Mucosa of descending colon (tissue), 3 donors: ENCODE measurements around the gene SYS1. TPM values are rescaled to one million over a fixed set of nuclear protein-coding genes. Genes with fewer than 3 reads are reported as not detected.
A peak's percentile ranks its signal among the peaks of the same experiment; 100 is the strongest.

Source experiments
- ATAC-seq: fragments of 200-7000 bp; cut with Tn5 transposase; one replicate; pipeline ENCODE4 v1.9.1; 2020; ENCODE audit warnings: mild to moderate bottlenecking, moderate library complexity
- DNase-seq, 3 donors: peaks; one replicate each; pipeline ENCODE4 v3.0.0-alpha.2; 2020
- H3K36me3 ChIP-seq: fragments of 200-600 bp; one replicate; pipeline ENCODE4 v1.8.0; 2021; ENCODE audit warnings: low read depth, mild to moderate bottlenecking
- H3K4me1 ChIP-seq: fragments of 200-600 bp; one replicate; pipeline ENCODE4 v1.8.0; 2021; ENCODE audit warnings: low read depth, mild to moderate bottlenecking
- H3K4me3 ChIP-seq: fragments of 200-600 bp; one replicate; pipeline ENCODE4 v1.8.0; 2021; ENCODE audit warnings: mild to moderate bottlenecking
- H3K9me3 ChIP-seq: fragments of 200-600 bp; one replicate; pipeline ENCODE4 v1.8.0; 2021; ENCODE audit warnings: mild to moderate bottlenecking
- intact Hi-C, 2 donors: fragments of 100-400 bp; cut with DNase I in 1 of 2; cut with micrococcal nuclease in 1 of 2; formaldehyde crosslinking; loops; one replicate each; pipeline versions ENCODE4 v1.11.0 to v1.11.1; 2022; cut with DNase I, micrococcal nuclease
- total RNA-seq, 3 donors: library from RNA; stranded (reverse); fragmentation: NEBNext Ultra II Directional in 2 of 3; extraction: Animal tissue kit (Norgen Biotek cat#: 25700) in 2 of 3; gene quantifications; one replicate each; pipeline versions ENCODE4 v1.2.1 to v1.2.4, GENCODE V29; 2021 to 2023
- TF ChIP-seq, protein P1 (sequence below): fragments of 200-600 bp; IDR thresholded peaks from one replicate; pipeline ENCODE4 v1.8.0; 2022; ENCODE audit warnings: antibody characterized with exemption, mild to moderate bottlenecking
- donor health status: DM: no; HTN: no; CAD: no; lungs with moderate emphysema.
- donor health status: DM: no; HTN: no; CAD: no.
- donor health status: DM: no; HTN: yes; CAD: no.

The SYS1 gene
- total RNA-seq, 3 donors from 2014 or later = 37.2 to 41.7 (median 39.9) TPM

DNA sequence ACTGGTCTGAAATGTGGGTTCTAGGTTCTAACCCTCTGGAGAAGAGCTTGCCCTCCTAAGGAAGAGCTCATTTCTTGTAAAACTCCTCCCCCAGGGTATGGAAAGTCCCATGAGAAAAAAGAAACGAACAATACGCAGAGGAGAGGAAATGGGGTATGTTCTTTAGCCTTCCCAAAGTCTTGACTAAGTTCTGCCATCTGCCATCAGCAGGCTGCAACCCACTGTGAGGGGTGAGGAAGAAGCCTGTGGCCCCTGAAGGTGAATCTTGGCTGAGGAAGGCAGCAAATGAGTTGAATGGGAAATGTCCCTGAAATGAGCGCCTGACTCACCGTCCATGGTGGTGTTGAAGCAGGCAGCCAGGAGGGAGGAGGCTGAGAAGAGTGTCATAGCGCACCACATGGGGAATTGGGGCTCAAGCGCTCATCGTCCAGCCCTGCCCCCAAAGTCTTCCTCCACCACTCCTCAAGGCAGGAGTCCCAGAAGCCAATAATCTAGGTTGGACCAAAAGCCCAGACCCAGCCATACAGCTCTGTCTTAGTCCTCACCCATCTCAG, 44.5 kb upstream of the SYS1 start:
- TF ChIP-seq, protein P1, sequence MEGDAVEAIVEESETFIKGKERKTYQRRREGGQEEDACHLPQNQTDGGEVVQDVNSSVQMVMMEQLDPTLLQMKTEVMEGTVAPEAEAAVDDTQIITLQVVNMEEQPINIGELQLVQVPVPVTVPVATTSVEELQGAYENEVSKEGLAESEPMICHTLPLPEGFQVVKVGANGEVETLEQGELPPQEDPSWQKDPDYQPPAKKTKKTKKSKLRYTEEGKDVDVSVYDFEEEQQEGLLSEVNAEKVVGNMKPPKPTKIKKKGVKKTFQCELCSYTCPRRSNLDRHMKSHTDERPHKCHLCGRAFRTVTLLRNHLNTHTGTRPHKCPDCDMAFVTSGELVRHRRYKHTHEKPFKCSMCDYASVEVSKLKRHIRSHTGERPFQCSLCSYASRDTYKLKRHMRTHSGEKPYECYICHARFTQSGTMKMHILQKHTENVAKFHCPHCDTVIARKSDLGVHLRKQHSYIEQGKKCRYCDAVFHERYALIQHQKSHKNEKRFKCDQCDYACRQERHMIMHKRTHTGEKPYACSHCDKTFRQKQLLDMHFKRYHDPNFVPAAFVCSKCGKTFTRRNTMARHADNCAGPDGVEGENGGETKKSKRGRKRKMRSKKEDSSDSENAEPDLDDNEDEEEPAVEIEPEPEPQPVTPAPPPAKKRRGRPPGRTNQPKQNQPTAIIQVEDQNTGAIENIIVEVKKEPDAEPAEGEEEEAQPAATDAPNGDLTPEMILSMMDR = no peak
- intact Hi-C loops = loop anchor here in 1 of 2 donors (10.0 kb wide), 1 partner anchor 456 kb away; no protein-coding TSS in a partner anchor
- H3K4me1 ChIP-seq = peaks cover 27% of the 10 kb centered on the region
- no peaks in the 10 kb centered on the region for H3K9me3 ChIP-seq
- ATAC-seq (no peak), DNase-seq (no peak)
- H3K4me3 ChIP-seq = no peak overlapping the region
- H3K36me3 ChIP-seq = no peaks in the 10 kb centered on the region

DNA sequence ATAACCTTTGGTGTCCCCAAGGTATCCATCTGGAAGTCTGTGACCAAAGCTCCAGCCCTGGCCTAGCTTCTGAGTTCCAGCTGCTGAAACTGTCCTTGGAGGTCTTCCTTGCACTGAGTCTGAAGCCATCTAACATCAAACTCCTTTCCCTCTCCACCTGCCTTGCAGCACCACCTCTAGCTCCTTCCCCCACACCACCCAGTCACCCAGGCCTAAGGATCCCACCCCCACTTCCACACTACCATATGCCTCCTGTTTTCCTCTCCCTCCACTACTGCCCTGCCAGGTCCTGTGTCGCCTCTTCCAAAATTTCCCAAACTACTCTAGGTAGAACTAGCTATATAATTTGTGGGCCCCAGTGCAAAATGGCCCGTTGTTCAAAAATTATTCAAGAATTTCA, 44.0 kb upstream of the SYS1 start:
- TF ChIP-seq, protein P1 = no peak
- ATAC-seq = no peak
- H3K4me1 ChIP-seq = peaks cover 27% of the 10 kb centered on the region
- H3K9me3 ChIP-seq = no peaks in the 10 kb centered on the region
- H3K4me3 ChIP-seq = no peak overlapping the region
- intact Hi-C loops = loop anchor here in 1 of 2 donors (10.0 kb wide), 1 partner anchor 456 kb away; no protein-coding TSS in a partner anchor
- DNase-seq = no peak
- H3K36me3 ChIP-seq = no peaks in the 10 kb centered on the region

DNA sequence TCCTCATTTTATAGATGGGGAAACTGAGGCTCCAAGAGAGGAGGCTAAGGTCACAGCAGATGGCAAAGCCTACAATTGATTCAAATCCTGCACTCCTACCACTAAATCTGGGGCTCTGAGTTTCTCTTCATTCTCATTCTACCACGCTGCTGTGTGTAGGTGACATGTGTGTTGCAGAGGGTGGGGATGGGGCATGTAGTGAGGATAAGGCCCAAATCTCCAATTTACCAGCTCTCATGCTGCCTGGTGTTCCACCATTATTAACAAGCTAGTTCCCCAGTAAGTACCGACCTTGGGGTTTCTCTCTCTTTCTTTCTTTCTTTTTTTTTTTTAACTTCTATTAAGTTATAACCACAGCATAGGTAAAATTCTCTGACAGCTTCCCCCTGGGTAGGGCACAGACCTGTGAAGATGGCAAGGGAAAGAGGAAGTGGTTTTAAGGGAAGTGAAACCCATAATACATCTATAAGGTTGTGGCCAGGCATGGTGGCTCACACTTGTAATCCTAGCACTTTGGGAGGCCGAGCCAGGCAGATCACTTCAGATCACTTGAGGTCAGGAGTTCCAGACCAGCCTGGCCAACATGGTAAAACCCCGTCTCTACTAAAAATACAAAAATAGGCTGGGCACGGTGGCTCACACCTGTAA, 41.9 kb upstream of the SYS1 start:
- TF ChIP-seq, protein P1 = no peak
- intact Hi-C loops = loop anchor here in 1 of 2 donors (5.0 kb wide), 1 partner anchor 116 kb away; no protein-coding TSS in a partner anchor
- H3K4me3 ChIP-seq = no peak overlapping the region

DNA sequence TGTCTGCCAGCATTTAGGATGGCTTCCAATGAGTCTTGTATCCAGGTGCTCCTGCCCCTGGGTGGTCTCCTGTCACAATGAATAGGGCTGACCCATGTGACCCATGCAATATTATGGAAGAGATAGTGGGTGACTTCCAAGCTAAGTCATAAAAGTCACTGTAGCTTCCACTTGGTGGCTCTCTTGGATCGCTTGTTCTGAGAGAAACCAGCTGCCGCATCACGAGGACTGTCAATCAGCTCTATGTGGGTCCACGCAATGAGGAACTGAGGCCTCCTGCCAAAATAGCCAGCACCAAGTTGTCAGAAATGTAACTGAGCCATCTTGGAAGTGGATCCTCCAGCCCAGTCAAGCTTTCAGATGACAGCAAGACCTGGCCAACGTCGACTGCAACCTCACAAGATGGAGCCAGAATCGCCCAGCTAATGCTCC, 40.0 kb upstream of the SYS1 start:
- no peaks in the 10 kb centered on the region for H3K9me3 ChIP-seq
- no peak overlapping the region for H3K4me3 ChIP-seq
- no peaks in the 10 kb centered on the region for H3K36me3 ChIP-seq
- peak; percentile 67 for ATAC-seq
- DNase-seq = peak in 2 of 3 donors; percentile 55 to 75
- TF ChIP-seq, protein P1 = no peak
- H3K4me1 ChIP-seq = peaks cover 27% of the 10 kb centered on the region
- intact Hi-C loops = loop anchor here in 1 of 2 donors (5.0 kb wide), 1 partner anchor 114 kb away; no protein-coding TSS in a partner anchor

More for the DNA sequence above, 41.9 kb upstream of the SYS1 start:
- peak; percentile 47 for ATAC-seq
- Histone ChIP-seq H3K9me3 (no peaks in the 10 kb centered on the region), H3K4me1 (peaks cover 27% of the 10 kb centered on the region), H3K36me3 (no peaks in the 10 kb centered on the region)
- no peak for DNase-seq

DNA sequence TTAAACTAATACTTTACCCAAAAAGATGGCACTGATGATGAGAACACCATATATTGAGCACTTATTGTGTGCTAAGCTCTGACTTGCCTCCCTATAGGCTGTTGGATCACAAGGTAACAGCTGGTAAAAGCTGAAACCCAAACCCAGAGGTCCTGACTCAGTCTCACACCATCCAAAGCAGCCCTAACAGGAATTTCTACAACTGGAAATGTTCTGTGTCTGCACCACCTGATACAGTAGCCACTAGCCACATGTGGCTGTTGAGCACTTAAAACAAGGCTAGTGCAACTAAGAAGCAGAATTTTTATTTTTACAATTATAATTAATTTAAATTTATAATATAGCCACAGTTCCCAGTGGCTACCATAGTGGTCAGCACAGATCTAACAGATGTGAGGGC, 39.2 kb upstream of the SYS1 start:
- ATAC-seq = no peak
- Histone ChIP-seq H3K9me3 (no peaks in the 10 kb centered on the region), H3K4me3 (no peak overlapping the region), H3K36me3 (no peaks in the 10 kb centered on the region), H3K4me1 (peaks cover 27% of the 10 kb centered on the region)
- intact Hi-C loops = loop anchor here in 1 of 2 donors (5.0 kb wide), 1 partner anchor 114 kb away; no protein-coding TSS in a partner anchor
- no peak for DNase-seq
- TF ChIP-seq, protein P1 = no peak
